MV-4-11 (cell line): ENCODE measurements around the gene GPR37L1.
"Not testable (repeated sequence)": the region's sequence is repeated elsewhere in the genome, so short reads cannot be mapped to it uniquely, and the experiment has no call there.

Experiments
- DNase-seq: peaks from one replicate; lab custom pipeline; 2025; lab: John Stamatoyannopoulos, UW

The GPR37L1 gene

DNA sequence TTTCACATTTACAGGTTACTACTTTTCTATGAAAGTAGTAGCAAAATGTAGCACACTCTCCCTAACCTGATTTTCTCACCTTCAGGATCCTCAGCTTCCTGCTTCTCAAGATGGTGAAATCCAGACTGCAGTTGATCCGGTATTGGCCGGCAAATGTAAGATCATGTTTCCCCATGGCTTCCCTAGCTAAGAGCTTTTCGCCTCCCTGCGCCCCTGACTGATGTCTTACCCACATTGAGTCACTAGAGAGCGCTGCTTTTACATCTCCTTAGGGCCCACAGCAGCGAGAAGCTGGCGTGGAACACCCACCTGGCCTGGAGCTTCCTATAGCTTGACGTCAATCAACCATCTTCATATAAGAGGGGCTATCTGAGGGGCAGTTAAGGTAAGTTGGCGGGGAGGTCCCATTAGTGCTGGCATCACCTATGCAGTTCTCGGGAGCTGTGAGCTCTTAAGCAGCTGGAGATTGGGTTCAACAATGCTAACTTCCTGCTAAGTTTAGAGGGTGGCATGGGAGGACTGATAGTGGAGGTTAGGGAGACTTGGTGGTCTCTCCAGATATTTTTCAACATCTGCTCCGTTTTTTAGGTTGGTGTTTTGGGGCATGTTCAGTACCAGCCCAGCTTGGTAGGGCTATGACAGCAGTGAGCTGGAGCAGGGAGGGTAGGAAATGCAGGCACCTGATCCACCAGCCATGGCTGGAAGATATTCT, 32.2 kb downstream of the GPR37L1 start:
- DNase-seq, result peak; percentile 45

DNA sequence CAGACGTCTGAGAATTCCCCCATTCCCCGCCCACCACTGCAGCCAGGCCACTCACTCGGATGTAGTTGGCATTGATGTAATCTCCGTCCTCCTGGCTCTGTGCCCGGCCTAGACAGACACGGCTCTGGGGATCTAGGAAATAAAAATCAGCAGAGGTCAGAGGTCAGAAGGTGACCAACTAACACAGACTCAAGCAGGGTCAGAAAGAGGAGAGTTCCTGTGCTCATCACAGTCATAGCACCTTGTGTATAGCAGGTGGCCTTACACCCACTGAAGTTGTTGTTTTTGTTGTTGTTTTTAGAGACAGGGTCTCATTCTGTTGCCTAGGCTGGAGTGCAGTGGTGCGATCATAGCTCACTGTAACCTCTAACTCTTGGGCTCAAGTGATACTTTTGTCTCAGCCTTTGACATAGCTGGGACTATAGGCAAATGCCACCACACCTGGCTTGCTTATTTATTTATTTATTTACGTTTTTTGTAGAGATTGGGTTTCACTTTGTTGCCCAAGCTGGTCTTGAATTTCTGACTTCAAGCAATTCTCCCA, 32.8 kb downstream of the GPR37L1 start:
- no peak for DNase-seq

DNA sequence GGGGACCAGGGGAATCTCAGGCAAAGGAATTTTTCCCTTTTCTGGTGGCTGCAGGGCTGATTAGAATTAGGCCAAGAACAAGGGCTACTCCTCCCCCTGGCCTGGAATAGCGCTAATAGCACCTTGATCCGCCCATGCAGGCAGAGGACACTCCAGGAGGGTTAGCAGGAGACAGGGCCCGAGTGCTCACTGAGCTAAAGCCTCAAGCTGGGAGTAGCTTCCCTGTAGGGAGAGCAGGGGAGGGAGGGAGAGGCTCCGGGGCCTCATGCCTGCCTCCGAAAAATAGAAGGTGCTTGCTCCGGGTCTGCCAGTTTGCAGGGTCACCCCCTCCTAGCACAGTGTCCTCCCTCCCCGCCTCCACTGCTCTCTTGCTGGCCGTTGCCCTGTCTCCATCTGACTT, 33.9 kb downstream of the GPR37L1 start:
- no peak for DNase-seq

DNA sequence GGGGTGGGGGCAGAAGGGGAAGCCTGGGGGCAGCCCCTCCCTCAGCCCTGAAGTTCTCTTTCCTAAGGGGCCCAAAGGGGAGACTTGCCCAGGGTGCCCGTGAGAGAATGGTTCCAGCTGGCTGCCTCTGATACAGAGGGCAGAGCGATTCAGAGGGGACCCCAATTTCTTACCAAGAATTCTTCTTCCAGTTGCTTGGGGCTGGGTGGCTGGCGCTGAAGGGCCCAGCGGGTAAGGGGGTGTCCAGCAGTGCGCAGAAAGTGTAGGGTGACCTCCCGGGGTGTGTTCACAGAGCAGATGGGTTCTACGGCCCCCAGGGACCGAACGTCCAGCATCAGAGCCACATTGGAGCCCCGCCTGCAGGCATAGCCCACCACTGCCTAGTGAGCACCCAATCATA, 35.2 kb downstream of the GPR37L1 start:
- DNase-seq, result no peak

DNA sequence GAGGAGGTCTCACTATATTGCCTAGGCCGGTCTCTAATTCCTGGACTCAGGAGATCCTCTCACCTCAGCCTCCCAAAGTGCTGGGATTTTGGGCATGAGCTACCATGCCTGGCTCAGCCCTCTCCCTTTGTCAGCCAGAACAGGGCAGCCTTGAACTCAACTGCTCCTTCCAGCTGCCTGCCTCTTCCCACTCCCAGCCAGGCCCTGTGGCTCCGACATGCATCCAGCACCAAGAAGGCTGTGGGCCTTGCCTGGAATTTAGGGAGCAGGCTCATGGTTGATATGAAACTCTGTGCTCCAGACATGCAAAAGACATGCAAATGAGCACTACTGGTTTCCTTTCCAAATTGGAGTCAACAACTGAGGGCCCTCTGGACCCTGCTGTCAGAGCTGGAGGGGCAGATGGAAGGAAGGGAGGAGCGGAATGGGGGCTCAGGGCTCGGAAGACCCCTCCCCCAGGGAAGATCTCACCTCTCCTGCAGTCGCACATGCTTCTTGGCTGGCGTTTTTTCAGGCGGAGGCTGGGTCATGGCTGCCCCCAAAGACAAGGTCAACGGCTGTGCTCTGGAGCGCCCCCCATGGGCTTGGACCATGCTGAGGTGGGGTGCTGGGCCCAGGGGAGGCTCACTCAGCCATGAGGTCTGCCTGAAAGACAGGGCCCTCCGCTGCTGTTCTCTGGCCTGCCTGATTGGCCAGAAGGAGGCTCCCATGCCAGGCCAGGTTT, 36.3 kb downstream of the GPR37L1 start:
- peak; percentile 35 for DNase-seq

DNA sequence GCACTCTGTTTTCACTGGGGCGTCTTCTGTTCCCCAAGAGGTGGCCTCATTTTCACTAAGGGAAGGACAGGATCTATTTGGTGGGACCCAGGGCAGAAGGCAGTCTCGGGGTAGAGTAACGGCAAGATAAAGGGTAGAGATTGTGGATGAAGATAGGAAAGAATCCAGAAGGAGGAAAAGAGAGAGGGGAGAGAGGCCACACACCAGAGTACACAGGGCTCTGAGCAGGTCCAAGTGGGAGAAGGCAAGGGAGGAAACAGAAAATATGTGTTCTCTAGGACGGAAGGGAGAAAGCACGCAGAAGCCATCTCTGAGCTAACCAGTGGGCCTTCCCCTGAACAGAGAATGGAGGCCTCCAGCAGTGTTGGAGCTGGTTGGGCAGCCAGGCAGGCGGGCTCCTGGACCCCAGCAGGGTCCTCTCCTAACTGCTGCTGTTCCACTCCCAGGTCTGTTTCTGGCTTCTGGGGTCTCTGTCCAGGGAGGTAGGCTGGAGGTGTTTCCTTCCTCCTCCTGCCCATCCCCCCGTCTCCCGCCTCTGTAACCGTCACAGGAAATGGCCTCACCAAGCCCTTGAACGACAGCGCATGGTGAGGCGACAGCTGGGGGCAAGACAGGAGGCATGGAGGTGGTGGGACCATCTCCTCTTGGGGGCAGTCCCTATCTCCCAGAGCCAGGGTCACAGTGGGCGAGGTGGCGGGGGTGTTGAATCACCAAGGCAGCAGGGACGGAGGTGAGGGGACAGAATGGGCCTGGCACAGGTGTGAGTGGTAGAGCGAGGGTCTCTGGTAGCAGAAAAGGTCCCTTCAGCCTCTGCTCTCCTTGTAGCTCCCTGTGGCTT, 37.0 kb downstream of the GPR37L1 start:
- peak; percentile 58 for DNase-seq

DNA sequence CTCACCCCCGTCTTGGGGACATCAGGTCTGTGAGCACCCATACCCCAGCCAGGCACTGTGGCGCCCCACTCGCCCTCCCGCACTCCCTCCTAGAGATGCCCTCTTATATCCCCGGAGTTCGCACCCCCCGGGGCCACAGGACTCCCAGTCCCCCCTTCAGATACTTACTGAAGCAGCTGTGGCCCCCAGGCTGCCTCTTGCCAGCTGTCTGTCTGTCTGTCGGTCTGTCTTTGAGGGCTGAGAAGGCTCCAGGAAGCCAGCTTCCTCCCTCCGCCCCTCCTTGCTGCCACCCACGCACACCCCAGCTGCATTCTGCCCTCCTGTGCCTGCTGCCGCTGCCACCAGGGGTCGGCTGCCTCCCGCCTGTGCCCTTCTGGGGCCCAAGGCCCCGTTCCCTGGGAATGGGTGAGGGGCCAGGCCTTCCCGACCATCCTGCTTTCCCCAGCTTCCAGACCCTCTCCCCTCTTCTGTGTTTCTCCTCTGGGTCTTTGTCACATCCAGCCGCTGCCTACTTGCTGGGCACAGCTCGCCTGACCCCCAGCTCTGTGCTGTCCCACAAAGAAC, 37.7 kb downstream of the GPR37L1 start, which contains the start of gene PTPN7:
PTPN7 (minus strand) TSS at position 226 of the 564 bp plus-strand sequence. CDS start 1,200 bp downstream, outside the sequence.
- DNase-seq, result peak; percentile 74

DNA sequence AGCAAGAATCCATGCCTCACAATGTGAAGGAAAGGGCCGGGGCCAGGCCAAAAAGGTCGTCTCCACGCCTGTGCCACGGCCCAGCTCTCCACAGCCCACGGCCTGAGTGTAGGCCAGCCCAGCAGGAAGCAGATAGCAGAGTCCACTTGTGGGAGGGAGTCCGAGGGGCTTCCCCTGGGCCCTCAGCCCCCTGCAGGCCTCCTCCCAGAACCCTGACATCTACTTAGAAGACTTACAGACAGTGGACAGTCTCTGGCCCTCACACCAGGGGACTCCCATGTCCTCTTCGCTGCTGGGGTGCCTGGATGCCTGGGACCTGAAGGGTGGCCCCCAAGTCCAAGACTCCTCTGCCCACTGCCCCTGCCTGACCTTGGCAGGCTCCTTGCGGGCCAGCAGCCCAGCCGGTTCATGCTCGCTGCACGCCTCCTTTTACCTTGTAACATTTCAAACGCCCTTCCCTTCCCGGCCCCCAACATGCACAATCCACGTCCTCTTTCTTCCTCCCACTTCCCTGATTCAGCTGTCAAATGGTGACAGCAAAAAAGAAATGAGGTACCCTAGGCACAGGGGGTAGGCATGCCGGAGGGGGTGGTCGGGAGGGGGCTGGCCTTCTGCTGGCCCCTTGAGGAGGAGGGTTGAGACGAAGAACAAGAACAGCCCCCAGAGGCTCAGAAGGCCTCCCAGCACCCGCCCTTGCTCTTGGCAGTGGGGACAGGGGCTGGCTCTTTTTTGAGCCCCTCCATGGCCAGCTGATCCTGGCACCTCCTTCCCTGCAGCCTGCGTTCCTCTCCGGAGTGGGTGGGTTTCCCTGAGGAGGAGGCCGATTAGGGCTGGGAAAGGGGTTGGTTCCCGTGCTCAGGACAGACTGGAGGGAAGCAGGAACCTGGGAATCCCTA, 38.7 kb downstream of the GPR37L1 start:
- peak; percentile 29 for DNase-seq

DNA sequence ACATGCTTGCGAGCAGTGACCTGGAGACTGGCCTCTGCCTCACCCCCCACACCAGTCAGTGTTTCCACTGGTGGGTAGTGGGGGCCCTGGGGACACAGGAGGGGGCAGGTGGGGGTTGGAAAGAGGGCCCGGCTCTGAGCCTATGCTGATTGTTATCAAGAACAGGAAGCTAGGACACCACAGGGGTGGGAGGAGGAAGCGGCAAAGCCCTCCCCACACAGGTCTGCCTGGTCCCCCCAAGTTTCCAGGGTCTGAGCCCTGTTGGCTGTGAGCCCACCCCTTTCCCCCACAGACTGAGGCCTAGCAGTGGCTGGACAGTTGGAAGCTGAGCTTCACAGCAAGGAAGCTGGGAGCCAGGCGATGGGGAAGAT, 39.3 kb downstream of the GPR37L1 start:
- DNase-seq, result peak; percentile 42

DNA sequence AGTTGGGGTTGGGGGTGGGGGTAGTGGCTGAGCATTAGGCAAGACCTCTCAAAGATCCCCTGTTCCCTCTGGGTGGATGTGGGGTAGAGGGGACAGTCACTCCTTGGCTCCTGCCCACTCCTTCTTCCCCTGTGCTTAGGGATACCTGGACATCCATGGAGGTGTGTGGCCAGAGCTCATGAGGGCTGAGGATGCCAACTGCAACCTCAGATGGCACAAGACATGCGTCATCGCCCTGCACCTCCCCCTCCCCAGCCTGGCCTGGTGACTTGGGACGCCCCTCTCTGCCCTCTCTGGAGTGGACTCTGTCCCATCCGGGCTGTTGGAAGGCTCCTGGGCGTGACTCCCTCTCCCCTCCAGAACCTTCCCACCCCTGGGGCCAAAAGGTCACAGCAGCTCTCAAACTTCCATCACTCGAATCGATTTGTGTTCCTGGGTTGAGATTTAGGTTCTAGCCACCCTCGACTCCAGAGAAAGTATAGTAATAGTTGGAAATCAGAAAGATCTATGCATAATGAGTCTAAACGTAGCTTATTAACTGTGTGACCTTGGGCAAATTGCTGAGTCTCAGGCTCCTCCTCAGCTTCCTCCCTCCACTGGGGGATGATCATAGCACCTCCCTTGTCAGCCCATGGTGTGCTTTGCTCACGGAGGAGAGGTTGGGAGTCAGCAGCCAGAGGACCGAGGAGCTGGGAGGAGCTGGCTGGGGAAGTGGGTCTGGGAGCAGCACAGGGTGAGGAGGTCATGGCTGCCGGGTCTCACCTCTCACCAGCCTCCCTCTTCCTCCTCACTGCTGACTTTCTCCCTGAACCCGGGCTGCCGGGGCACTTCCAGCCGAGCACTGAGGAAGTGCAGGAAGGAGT, 39.9 kb downstream of the GPR37L1 start:
- DNase-seq, result peak; percentile 19

DNA sequence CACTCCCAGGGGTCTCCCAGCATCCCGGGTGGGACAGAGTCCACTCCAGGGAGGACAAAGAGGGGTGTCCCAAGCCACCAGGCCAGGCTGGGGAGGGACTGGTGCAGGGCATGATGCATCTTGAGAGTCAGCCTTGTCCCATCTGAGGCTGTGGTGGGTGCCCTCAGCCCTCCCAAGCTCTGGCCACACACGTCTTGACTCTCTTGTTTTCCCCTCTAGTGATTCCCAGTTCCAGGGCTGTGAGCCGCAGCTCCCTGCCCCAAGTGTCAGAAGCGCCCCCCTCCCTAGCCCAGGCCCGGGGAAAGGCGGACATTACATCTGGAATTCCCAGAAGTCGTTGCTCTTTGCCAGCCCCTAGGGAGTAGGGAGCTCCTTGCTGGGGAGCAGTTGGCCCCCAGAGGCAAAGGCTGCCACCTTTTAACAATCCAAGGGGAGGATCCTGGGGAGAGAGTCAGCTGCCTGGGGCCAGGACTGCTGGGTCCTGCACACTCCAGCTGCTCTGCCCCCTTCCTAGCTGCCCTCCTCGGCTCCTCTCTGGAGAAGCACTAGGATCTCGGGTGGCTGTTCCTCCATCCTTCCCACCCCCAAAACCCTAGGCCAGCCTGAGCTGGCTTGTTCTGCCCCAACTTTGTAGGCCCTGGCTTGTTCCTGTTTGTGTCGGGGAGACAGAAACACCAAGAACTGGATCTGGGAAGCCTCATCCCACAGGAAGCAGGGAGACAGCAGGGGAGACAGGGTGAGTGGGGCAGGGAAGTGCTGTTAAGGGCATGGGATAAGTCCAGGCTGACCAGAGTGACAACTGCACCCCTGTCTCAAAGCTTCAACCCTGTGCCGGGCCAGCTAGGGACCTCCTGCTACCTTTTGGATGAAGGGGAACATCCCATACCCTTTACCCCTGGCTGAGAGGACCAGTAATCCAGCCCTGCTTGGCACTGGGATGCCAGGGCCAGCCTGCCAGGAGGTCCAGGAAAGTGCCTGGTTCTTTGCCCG, 40.9 kb downstream of the GPR37L1 start:
- no peak for DNase-seq

DNA sequence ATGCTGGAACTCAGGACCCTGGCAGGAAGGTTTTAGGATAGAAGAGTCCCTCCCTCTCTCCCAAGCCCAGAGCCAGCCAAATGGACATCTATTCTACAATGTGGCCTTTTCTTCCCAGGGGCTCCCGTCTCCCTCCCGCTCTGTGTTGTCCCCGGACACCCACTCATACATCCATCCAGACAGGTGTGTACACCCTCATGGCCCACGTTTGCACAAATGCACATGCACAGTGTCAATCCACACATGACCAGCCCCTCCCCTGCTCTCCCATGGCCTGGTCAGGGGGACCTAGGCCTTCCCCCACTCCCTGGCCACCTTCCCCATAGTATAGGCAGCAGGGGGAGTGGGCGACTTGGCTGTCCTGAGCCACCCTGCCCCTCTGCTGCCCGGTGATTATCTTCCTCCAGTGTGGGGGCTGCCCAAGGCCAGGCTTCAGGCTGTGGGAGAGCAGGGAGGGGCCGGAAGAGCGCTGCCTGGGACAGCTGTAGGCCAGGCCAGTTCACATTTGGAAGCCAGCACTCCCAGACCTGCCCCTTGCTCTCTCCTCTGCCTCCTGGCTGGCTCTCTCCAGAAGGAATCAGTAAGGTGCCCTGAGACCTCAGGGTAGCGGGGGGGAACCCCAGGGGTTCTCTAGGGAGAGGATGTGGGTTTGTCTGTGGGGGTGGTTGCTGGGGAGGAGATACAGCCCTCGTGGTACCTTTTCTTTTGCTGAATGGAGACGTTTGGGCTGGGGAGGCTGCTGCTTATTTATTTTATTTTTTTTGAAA, 41.7 kb downstream of the GPR37L1 start:
- no peak for DNase-seq

DNA sequence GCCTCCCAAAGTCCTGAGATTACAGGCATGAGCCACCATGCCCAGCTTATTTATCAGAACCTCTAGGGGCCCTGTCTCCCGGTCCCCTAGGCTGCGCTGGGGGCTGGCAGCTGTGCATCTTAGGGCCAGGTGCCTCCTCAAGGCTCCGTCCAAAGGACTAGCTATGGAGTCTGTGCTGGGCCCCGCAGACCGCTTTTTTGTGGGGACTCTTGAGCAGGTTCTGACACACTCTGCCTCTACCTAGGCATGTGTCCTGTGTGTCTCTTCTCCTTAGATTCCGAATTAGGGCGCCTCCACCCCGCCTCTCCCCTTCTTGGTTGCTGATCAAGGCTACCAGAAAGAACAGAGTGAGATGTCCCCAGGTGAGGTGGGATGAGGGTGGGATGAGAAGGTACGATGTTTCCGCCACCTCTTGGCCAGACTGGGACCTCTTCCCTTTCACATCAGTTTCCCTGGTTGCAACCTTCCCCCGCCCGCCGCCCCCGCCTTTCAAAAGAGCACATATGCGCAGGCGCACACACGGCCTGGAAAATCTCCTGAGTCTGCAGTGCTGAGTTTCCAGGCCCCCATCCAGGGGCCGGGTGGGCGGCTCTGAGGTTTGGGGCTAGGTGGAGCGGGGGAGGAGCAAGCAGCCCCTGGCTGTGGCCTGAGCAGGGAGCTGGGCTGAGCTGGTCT, 42.7 kb downstream of the GPR37L1 start:
- no peak for DNase-seq

DNA sequence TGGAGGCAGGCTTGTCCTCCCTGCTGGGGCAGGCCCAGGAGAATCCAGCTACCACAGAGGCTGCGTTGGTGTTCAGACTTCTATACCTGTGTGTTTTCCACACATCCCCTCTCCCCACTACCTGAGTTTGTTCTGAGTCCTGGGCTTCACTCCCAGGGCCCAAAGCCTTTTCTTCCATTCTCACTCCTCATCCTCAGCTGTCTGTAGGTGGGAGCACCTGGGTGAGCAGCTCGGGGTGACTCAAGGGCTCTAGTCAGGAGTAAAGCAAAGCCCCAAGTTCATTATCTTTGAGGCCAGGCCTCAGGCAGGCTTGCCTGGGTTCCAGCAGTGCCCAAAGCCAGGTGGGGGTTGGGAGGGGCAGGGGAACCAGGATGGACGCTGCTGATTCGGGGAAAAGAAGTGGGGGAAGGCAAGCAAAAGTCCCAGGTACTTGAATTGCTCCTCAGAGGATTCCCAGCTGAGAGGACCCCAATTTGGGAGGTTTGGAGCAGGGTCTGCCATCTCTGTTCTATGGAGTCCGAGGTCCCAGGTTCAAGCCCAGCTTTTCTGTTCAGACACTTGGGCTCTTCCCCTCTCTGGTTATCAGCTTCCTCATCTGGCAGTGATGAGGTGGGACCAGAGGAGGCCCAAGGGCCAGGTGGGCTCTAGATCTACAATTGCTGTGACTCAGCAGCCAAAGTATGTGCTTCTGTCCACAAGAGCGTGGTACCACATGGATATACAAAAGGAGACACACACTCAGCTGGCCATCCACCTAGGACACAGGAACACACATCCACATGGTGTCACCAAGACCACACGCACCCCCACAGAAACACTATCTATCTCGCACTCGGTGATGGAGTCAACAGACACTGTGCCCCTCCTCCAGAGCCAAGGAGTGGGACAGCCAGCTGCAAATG, 43.5 kb downstream of the GPR37L1 start:
- no peak for DNase-seq

DNA sequence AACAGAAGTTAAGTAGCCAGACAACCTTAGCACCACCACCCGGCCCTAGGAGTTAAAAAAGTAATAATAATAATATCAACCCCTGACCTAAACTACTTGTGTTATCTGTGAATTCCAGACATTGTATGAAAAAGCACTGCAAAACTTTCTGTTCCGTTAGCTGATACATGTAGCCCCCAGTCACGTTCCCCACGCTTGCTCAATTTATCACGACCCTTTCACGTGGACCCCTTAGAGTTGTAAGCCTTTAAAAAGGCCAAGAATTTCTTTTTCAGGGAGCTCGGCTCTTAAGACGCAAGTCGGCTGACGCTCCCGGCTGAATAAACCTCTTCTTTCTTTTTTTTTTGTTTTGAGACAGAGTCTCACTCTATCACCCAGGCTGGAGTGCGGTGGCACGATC, 44.3 kb downstream of the GPR37L1 start:
- not testable (repeated sequence) for DNase-seq

DNA sequence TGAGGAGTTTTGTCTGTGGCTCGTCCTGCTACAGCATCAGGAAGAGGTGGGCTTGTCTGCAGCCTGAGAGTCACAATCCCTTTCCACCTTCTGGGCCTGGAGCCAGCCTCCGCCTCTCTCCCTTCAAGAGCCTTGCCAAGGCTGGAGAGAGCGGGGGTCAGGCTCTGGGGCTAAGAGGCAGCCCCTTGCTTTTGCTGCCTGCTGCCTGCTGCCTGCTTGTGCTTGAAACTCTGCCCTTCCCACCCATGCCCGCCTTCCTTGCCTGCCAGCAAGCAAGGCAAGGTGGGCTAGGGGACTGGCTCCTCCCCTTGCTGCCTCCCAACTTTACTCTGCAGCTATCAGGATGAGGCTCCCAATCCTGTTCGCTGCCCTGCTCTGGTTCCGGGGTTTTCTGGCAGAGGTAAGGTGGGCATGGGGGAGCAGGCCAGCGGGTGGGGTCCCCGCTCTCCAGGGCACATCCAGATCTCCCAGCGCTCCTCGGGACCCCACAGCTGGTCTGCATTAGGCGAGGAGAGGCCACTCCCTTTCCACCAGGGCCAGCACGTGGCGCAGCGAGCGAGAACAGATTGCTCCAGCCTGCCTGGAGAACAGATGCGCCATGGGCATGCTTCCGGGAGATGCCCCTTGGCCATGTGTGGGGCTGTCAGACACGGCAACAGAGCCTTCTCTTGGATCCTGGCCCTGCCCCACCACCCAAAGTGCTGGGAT, 45.1 kb downstream of the GPR37L1 start:
- no peak for DNase-seq
